ENCODE results near the gene AKAP6. TPM values are rescaled to one million over a fixed set of nuclear protein-coding genes. Genes with fewer than 3 reads are reported as not detected.

AKAP6 gene
- total RNA-seq, 1 experiment from 2014 or later: 1.1 TPM

- Histone ChIP-seq H3K4me1 (ENCODE audit: insufficient read depth, low read length) (no peaks in the 10 kb centered on the region; the same call in 1 of the 2 replicates), H3T11ph (ENCODE audit: low read length) (no peak overlapping the region), H4K5ac (ENCODE audit: insufficient read length, low read depth, low read length) (no peak overlapping the region), H2AK5ac (ENCODE audit: insufficient read length, low read length) (no peak overlapping the region), H3K23ac (ENCODE audit: insufficient read length, low read depth, low read length) (no peak overlapping the region), H3K4ac (ENCODE audit: low read depth, low read length) (no peak overlapping the region), H3K18ac (ENCODE audit: insufficient read length, low read depth, low read length) (no peak overlapping the region), H3K9ac (ENCODE audit: extremely low read depth, insufficient read length, low read length) (no peak overlapping the region), H3K27me3 (ENCODE audit: insufficient read depth, low read length) (no peaks in the 10 kb centered on the region), H4K20me1 (ENCODE audit: control insufficient read depth, insufficient read depth, insufficient read length) (no peaks in the 10 kb centered on the region), H3K14ac (ENCODE audit: insufficient read depth, low read length) (no peak overlapping the region), H2BK5ac (ENCODE audit: insufficient read length, low read length) (no peak overlapping the region), H3K56ac (ENCODE audit: insufficient read length, low read depth, low read length) (no peak overlapping the region), H3K9me3 (ENCODE audit: control insufficient read depth, low read depth, low read length) (no peaks in the 10 kb centered on the region), H2BK12ac (ENCODE audit: insufficient read length, low read depth, low read length) (no peak overlapping the region), H4K8ac (replicated peaks; ENCODE audit: insufficient read length, low read depth, low read length) (no peak overlapping the region), H3K4me2 (ENCODE audit: insufficient read depth, insufficient read length, low read length) (no peak overlapping the region), H2BK120ac (ENCODE audit: low read depth, low read length, poor library complexity, severe bottlenecking) (no peak overlapping the region), H3K23me2 (ENCODE audit: insufficient read length, low read depth, low read length, poor library complexity, severe bottlenecking) (no peaks in the 10 kb centered on the region), H2BK15ac (ENCODE audit: low read depth, low read length) (no peak overlapping the region), H3K27ac (ENCODE audit: insufficient read length, low read depth, low read length) (no peak overlapping the region), H3K79me1 (ENCODE audit: insufficient read depth, low read depth, low read length, poor library complexity, severe bottlenecking) (no peaks in the 10 kb centered on the region), H2AFZ (ENCODE audit: low read length) (no peak overlapping the region), H4K91ac (ENCODE audit: insufficient read length, low read depth, low read length) (no peak overlapping the region), H2BK20ac (ENCODE audit: low read depth, low read length, poor library complexity, severe bottlenecking) (no peak overlapping the region), H3K79me2 (ENCODE audit: insufficient read depth, low read length) (no peaks in the 10 kb centered on the region)
- Mint-ChIP-seq H3K4me3 (no peak overlapping the region), H3K9me3 (no peaks in the 10 kb centered on the region), H3K27ac (no peak overlapping the region), H3K4me1 (peaks cover 0 to 2% of the 10 kb centered on the region in 2 experiments; a peak in 1 of 4 replicates), H3K27me3 (ENCODE audit: low read depth) (no peaks in the 10 kb centered on the region), H3K36me3 (ENCODE audit: insufficient read depth in 1 of 3, low read depth in 3 of 3) (no peaks in the 10 kb centered on the region)
- no peak for DNase-seq
- no CpG with 5 or more reads among the region's 1 CpG for WGBS (ENCODE audit: extremely low coverage, insufficient read length, low lambda C conversion rate)
- TF ChIP-seq, protein P1, sequence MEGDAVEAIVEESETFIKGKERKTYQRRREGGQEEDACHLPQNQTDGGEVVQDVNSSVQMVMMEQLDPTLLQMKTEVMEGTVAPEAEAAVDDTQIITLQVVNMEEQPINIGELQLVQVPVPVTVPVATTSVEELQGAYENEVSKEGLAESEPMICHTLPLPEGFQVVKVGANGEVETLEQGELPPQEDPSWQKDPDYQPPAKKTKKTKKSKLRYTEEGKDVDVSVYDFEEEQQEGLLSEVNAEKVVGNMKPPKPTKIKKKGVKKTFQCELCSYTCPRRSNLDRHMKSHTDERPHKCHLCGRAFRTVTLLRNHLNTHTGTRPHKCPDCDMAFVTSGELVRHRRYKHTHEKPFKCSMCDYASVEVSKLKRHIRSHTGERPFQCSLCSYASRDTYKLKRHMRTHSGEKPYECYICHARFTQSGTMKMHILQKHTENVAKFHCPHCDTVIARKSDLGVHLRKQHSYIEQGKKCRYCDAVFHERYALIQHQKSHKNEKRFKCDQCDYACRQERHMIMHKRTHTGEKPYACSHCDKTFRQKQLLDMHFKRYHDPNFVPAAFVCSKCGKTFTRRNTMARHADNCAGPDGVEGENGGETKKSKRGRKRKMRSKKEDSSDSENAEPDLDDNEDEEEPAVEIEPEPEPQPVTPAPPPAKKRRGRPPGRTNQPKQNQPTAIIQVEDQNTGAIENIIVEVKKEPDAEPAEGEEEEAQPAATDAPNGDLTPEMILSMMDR (conservative IDR thresholded peaks at IDR 0.05): no peak
Measured at GRCh38 chr14:32654106-32654505, 325.0 kb downstream of the AKAP6 start.

Measured in H9 (cell line).